Neutrophil (primary cell): Measurements from ENCODE around the gene PCBP4.

ENCODE experiments used
- H3K27ac ChIP-seq: fragments of 200-600 bp; sonication (generic); 2 replicates; pipeline ENCODE4 v1.5.1; 2016; ENCODE audit warnings: mild to moderate bottlenecking, moderate library complexity
- H3K27me3 ChIP-seq: fragments of 200-600 bp; sonication (generic); 2 replicates; pipeline ENCODE4 v1.6.0; 2016; ENCODE audit warnings: mild to moderate bottlenecking
- H3K36me3 ChIP-seq: fragments of 200-600 bp; sonication (generic); 2 replicates; pipeline ENCODE4 v1.5.1; 2017
- H3K4me1 ChIP-seq, 2 experiments: fragments of 200-600 bp in 1 of 2; sonication (generic) in 1 of 2; 1 replicate in 1 of 2; 2 replicates in 1 of 2; pipeline versions ENCODE4 v1.5.1 to v1.6.1; 2013 to 2016; ENCODE audit warnings: low read depth in 1 of 2, low read length in 1 of 2, mild to moderate bottlenecking in 1 of 2, moderate library complexity in 1 of 2; ENCODE audit not compliant: control insufficient read depth in 1 of 2, insufficient read depth in 1 of 2
- H3K4me3 ChIP-seq, 2 experiments: fragments of 200-600 bp in 1 of 2; sonication (generic) in 1 of 2; 1 replicate in 1 of 2; 2 replicates in 1 of 2; pipeline ENCODE4 v1.5.1; 2013 to 2016; ENCODE audit warnings: low read depth in 1 of 2, low read length in 1 of 2, mild to moderate bottlenecking in 1 of 2, moderate library complexity in 1 of 2
- H3K9me3 ChIP-seq: fragments of 200-600 bp; sonication (generic); 2 replicates; pipeline ENCODE4 v1.5.1; 2016
- TF ChIP-seq, protein P1 (sequence below): fragments of 200-600 bp; sonication (generic); IDR thresholded peaks from 2 replicates; pipeline ENCODE4 v1.5.1; 2016; ENCODE audit warnings: antibody characterized with exemption

PCBP4 gene

DNA sequence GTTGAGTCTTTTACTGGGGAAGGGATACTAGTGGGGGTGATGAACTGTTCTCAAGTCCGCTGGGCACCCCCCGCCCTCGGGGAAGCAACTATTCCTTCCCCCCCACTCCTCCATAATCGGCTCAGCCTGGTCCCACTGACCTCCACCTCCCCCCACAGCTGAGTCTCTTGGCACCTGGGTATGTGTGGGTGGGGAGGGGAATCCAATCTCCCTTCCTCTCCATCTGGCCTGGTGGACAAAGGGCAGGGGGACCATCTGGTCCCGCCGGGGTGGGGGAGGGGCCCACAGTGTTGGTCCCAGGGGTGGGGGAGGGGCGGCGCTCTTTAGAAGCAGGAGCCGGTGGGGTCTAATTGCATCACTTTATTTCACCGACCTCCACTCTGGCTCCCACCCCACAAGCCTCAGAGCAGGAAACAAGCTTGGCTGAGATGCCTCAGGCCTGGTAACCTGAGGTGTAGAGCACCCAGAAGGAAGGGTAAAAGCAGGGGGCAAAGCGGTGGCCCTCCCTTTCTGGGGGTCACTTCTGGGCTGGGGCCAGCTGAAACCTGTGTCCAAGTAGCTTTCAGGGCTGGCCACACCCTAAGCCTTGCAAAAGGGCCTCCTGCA lies 1.0 kb upstream of the PCBP4 start:
- Histone ChIP-seq H3K4me3 (peak overlapping the region in 1 of 2 experiments; percentile 41), H3K36me3 (no peaks in the 10 kb centered on the region), H3K27ac (no peak overlapping the region), H3K27me3 (peaks cover 67% of the 10 kb centered on the region), H3K9me3 (no peaks in the 10 kb centered on the region), H3K4me1 (peaks cover 4 to 14% of the 10 kb centered on the region in 2 experiments)
- TF ChIP-seq, protein P1, sequence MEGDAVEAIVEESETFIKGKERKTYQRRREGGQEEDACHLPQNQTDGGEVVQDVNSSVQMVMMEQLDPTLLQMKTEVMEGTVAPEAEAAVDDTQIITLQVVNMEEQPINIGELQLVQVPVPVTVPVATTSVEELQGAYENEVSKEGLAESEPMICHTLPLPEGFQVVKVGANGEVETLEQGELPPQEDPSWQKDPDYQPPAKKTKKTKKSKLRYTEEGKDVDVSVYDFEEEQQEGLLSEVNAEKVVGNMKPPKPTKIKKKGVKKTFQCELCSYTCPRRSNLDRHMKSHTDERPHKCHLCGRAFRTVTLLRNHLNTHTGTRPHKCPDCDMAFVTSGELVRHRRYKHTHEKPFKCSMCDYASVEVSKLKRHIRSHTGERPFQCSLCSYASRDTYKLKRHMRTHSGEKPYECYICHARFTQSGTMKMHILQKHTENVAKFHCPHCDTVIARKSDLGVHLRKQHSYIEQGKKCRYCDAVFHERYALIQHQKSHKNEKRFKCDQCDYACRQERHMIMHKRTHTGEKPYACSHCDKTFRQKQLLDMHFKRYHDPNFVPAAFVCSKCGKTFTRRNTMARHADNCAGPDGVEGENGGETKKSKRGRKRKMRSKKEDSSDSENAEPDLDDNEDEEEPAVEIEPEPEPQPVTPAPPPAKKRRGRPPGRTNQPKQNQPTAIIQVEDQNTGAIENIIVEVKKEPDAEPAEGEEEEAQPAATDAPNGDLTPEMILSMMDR = no peak

DNA sequence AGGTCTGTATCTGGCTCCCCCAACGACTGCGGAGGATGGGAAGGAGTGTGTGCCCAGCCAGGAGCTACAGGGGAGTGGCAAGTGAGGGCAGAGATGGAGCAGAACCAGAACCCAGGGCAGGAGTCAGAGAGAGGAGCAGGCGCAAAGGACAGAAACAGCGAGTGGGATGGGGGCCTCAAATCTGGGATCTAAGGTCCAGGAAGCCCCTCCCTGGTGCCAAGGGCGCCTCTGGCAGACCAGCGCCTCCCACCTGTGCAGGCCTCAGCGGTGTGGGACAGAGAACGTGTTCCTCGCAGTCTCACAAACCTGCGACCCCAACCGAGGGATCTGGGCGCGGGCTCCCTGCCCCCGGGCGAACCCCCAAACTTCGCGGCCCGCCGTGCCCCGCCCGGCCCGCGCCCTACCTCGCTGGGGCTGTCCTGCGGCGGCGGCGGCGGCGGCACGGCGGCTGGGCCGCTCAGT lies 301 bp downstream of the PCBP4 start:
- H3K4me3 ChIP-seq = peak overlapping the region in 1 of 2 experiments; percentile 32
- H3K27ac ChIP-seq = no peak overlapping the region
- no peaks in the 10 kb centered on the region for H3K9me3 ChIP-seq
- TF ChIP-seq, protein P1 = no peak
- peaks cover 4 to 14% of the 10 kb centered on the region in 2 experiments for H3K4me1 ChIP-seq
- no peaks in the 10 kb centered on the region for H3K36me3 ChIP-seq
- peaks cover 81% of the 10 kb centered on the region for H3K27me3 ChIP-seq

- TF ChIP-seq, protein P1 = no peak
- H3K27me3 ChIP-seq = peaks cover 85% of the 10 kb centered on the region
- H3K9me3 ChIP-seq = no peaks in the 10 kb centered on the region
- H3K4me1 ChIP-seq = peaks cover 4 to 14% of the 10 kb centered on the region in 2 experiments
- H3K4me3 ChIP-seq = no peak overlapping the region
- H3K36me3 ChIP-seq = no peaks in the 10 kb centered on the region
- no peak overlapping the region for H3K27ac ChIP-seq
These were observed 768 bp downstream of the PCBP4 start for GRCh38 chr3:51966486-51966885.

DNA sequence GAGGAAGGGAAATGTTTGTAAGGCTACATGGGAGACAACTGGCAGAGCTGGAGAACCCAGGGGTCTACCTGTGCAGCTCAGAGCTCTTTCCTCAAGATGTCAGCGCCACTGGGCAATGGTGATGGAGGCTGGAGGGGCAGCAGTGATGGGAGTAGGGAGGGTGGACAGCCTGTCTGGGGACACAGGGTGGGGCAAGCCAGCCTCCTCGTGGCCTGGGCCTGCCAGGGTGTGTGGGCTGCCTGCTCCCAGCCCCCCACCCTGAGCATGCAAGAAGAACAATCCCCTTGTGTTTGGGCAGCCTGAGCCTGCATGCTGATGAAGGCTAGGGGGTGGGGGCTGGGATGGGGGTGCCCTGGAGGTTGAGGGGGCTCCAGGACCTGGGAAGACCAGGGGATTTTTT lies 1.2 kb downstream of the PCBP4 start:
- Histone ChIP-seq H3K4me1 (peaks cover 4 to 14% of the 10 kb centered on the region in 2 experiments), H3K4me3 (no peak overlapping the region), H3K27me3 (peaks cover 90% of the 10 kb centered on the region), H3K36me3 (no peaks in the 10 kb centered on the region), H3K27ac (no peak overlapping the region), H3K9me3 (no peaks in the 10 kb centered on the region)
- TF ChIP-seq, protein P1 = no peak

DNA sequence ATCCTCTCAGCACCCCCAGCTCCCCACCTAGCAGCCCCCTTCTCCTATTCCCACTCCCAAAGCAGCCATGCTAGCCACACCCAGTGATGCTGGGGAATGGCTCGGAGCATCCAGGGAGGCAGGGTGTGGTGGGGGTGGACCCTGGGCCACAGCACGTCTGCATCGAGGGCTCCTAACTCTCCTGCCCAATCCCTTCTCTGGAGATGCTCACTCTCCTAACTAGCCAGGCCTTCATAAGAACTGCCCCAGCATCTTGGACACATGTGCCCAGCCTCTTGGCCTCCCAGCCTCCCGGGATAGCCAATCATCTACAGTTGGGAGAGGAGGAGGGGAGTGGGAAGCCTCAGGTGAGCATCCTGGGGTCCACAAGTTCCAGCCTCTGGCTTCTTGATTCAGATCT lies 2.7 kb downstream of the PCBP4 start:
- TF ChIP-seq, protein P1 = no peak
- no peak overlapping the region for H3K4me3 ChIP-seq
- no peaks in the 10 kb centered on the region for H3K36me3 ChIP-seq
- H3K27me3 ChIP-seq = peaks cover 100% of the 10 kb centered on the region
- peaks cover 4 to 14% of the 10 kb centered on the region in 2 experiments for H3K4me1 ChIP-seq
- H3K27ac ChIP-seq = no peak overlapping the region
- no peaks in the 10 kb centered on the region for H3K9me3 ChIP-seq
